DMS79 (cell line): Measurements from ENCODE around the gene DNAJB6.
"Not testable (repeated sequence)": the region's sequence is repeated elsewhere in the genome, so short reads cannot be mapped to it uniquely, and the experiment has no call there.

Experiments
- DNase-seq: peaks from one replicate; lab custom pipeline; 2025; lab: John Stamatoyannopoulos, UW

DNAJB6 gene

GRCh38 chr7:157442993-157443831, 106.4 kb downstream of the DNAJB6 start:
- no peak for DNase-seq

- DNase-seq = no peak
Observed at GRCh38 chr7:157444011-157444842, 107.4 kb downstream of the DNAJB6 start.

DNA sequence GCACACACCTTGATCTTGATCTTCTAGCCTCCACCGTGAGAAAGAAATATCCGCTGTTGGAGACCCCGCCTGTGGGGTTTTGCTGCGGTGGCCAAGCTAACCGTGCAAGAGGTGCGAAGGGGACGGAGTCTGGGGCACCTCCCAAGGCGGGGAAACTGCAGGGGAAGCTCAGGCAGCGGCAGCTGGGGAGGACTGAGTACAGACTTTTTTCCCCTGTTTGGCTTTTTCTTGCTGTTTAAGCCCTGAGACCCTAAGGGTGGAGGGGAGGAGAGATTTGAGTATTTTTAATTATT, 108.0 kb downstream of the DNAJB6 start:
- DNase-seq = no peak

- no peak for DNase-seq
Observed at GRCh38 chr7:157445246-157445955, 108.6 kb downstream of the DNAJB6 start.

DNA sequence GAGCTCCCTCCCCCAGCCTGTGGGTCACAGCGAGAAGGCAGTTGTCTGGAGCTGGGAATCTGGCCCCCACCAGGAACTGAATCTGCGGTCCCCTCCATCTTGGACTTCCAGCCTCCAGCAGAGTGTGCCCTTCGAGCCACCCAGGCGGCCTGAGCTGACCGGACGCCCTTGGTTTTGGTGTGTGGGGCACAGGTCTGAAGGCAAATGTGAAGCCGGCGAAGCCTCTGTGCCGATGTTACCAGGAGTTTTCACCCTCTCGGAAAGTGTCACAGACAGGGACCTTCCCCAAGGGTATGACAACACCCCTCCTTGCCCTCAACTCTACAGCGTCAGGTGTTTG, 109.1 kb downstream of the DNAJB6 start:
- no peak for DNase-seq

DNA sequence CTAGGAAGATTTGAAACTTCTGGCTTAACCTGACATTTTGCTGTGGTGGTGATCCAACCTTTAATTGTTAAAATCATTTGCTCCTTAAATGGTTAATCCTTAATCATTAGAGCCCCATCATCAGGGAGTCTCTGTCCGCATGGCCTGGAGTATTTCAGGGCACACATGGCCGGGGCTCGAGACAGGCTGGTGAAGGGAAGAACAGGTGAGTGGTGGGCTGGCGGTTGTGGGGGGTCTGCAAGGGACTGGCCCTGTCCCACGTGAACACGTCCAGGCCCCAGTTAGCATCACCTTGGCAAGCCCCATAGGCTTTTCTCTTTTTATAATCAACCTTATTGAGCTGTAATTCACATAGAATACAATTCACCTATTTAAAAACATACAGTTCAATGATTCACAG, 109.5 kb downstream of the DNAJB6 start:
- DNase-seq = no peak

- DNase-seq = not testable (repeated sequence)
Observed at GRCh38 chr7:157454003-157454402, 117.2 kb downstream of the DNAJB6 start.

DNA sequence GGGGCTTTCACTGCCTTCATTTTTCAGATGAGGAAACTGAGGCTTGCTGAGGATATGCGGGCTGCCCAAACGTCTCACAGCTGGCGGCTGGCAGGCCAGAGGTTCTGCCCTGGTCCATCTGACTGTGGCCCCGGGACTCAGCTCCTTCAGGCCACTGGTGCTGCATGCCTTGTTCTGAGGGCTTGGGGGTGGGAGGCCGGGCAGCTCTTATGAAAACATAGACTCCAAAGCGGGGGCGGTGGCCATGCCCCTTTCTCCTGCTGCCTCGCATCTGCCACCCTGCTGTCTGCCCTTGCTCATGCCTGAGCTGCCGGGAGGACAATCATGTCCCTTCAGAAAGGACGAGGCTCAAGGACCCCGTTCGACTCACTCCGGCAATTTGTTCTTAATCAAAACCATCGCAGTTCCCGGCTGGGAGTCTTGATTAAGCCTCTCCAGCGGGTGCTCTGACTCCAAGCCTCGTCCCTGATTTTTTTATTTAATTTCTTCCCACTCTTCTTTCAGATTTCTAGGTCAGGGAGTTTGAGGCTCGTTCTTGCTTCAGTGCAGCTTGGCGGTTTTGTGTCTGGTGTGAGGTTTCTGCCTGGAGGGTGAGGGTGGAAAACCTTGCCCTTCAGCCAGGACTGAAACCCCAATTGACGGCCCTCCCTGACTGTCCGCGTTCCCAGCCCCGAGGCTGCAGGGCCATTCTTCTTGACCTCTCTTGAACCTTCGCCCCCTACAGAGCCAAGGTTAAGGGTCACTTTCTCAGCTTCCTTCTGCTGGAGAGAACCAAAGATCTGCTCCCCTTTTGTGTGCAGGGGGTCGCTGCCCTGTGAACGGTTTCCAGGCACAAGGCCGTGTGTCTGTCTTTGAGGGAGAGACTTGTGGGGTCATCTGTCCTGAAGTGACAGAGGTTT, 120.8 kb downstream of the DNAJB6 start:
- DNase-seq = no peak

DNA sequence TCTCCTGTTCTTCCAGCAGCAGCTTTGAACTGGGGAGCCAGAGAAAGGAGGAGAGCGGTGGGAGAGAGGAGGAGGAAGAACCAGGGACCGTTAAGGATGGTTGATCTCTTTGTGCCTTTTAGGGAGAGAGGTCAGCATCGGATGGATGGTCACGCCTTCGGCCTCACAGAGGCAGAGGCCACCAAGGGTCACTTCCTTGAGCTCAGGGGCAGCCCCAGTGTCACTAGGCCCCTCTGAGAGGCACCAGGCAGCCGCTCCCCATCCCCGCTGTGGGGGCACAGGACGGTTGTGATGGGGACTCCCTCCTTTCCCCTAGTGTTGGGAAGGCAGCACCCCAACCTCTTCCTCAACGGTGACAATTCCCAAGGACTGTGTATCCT, 121.4 kb downstream of the DNAJB6 start:
- no peak for DNase-seq

GRCh38 chr7:157459966-157460365, 123.2 kb downstream of the DNAJB6 start:
- no peak for DNase-seq

DNA sequence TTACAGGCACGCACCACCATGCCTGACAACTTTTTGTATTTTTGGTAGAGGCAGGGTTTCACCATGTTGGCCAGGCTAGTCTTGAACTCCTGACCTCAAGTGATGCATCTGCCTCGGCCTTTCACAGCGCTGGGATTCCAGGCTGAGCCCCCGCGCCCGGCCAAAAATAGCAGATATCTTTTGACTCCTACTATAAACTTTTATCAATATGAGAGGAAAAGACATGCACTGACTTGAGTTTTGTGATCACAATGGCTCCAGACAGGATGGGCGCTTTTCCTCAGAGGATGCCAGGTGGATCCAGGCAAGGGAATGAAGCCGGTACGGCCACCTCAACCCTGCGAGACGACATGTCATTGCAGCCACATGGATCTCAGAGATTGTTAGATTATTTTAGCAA, 123.9 kb downstream of the DNAJB6 start:
- no peak for DNase-seq

DNA sequence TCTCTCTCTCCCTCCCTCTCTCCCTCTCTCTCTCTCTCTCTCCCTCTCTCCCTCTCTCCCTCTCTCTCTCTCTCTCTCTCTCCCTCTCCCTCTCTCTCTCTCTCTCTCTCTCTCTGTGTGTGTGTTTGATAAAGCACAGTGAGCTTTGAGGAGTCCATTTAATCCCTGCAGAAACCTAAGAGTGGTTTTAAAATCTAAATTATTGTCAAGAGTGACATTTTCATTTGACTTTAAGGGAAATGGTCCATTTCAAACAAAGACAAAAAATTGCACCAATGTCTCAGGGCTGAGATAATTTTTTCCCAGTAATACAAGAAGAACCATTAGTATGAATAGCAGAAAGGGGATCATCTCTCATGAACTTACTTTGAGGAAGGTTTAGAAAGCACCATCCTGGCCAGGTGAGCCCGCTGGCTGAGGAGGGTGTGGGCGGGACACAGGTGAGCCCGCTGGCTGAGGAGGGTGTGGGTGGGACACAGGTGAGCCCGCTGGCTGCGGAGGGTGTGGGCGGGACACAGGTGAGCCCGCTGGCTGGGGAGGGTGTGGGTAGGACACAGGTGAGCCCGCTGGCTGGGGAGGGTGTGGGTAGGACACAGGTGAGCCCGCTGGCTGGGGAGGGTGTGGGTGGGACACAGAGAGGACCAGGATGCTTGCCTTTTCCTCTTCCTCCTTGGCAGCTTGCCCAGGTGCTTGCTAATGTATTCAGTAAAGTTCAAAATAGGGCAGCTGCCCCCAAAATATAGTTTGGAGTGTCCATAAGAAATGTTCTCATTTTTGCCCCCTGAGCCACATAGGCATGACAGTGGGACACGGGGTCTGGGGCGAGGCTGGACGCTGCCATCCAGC, 125.0 kb downstream of the DNAJB6 start:
- DNase-seq = no peak

DNA sequence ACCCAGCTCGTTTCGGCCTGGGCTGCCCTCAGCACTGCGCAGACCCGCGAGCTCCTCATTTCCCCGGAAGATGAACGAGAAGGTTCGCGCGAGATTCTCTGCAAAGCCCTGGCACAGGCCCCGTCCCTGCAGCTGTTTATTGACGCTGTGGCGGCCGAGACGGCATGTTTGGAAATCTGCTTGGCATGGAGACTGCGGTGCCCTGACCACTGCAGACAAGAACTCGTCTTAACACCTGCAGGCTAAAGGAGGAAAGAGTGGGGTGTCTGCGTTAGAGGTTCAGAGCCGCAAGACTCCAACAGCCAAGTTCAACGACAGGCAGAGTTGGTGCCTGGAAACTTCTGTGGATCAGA, 125.6 kb downstream of the DNAJB6 start:
- no peak for DNase-seq

DNA sequence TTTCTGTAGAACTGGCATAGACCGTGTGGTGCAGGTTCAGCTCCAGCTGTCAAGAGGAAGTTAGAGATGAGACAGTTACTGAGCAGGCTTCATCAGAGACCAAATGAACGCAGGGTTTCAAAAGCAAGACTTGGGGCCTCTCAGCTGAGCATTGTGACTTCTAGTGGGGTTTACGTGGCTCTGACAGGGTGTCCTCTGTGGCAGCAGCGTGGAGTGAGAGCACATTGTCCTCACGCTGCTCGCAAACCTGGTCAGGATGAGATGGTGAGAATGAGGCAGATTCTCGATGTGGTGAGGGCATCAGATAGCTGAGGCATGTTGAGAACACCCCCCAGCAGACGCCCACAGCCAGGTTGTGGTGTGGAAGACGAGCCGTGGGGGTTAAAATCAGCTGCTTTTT, 126.0 kb downstream of the DNAJB6 start:
- DNase-seq = no peak

- no peak for DNase-seq
Observed at GRCh38 chr7:157463245-157463644, 126.4 kb downstream of the DNAJB6 start.

- DNase-seq = no peak
Observed at GRCh38 chr7:157464111-157464970, 127.5 kb downstream of the DNAJB6 start.

- DNase-seq = no peak
Observed at GRCh38 chr7:157464971-157465886, 128.4 kb downstream of the DNAJB6 start.

GRCh38 chr7:157465891-157466866, 129.4 kb downstream of the DNAJB6 start:
- no peak for DNase-seq
